K562 (cell line): Measurements from ENCODE around the gene DCAF7. TPM values are rescaled to one million over a fixed set of nuclear protein-coding genes. Genes with fewer than 3 reads are reported as not detected.

ENCODE experiments used
- ATF1 ChIP-seq, 2 experiments: fragments of 450-650 bp in 1 of 2; IDR thresholded peaks; 2 replicates each; pipeline ENCODE4 v1.6.1; 2016; ENCODE audit warnings: missing compliant biosample characterization in 1 of 2, missing genetic modification characterization in 1 of 2
- BCOR ChIP-seq: fragments of 450-650 bp; IDR thresholded peaks from 2 replicates; pipeline ENCODE4 v1.6.1; 2016
- BRD4 ChIP-seq: fragments of 200-600 bp; sonication (generic); IDR thresholded peaks from 2 replicates; pipeline ENCODE4 v1.6.1; 2017; ENCODE audit warnings: inconsistent platforms
- SMAD1 ChIP-seq: fragments of 150-350 bp; IDR thresholded peaks from 2 replicates; pipeline ENCODE4 v1.6.1; 2014; ENCODE audit warnings: low read length, low read depth; ENCODE audit not compliant: partially characterized antibody
- SMAD4 ChIP-seq: fragments of 250-450 bp; sonication (Bioruptor Pico); conservative IDR thresholded peaks from 2 replicates; pipeline ENCODE4 v1.8.0; 2021; ENCODE audit warnings: inconsistent platforms, mild to moderate bottlenecking, moderate library complexity
- TARDBP ChIP-seq: fragments of 450-650 bp; IDR thresholded peaks from 2 replicates; pipeline ENCODE4 v1.6.1; 2016
- TRIM28 ChIP-seq: fragments of 450-650 bp; IDR thresholded peaks from 2 replicates; pipeline ENCODE4 v1.6.1; 2017
- ZNF124 ChIP-seq: sonication (generic); formaldehyde crosslinking; IDR thresholded peaks from 2 replicates; pipeline ENCODE4 v1.8.1; 2022; ENCODE audit warnings: missing genetic modification reagents
- ZNF347 ChIP-seq: fragments of 450-650 bp; formaldehyde crosslinking; IDR thresholded peaks from 2 replicates; pipeline ENCODE4 v1.4.0; 2020; ENCODE audit warnings: low read depth, mild to moderate bottlenecking, moderate library complexity
- ZNF589 ChIP-seq: fragments of 200-800 bp; sonication (Bioruptor generic); IDR thresholded peaks from 2 replicates; pipeline ENCODE4 v1.6.1; 2016; ENCODE audit warnings: low read depth, missing genetic modification characterization, missing compliant biosample characterization
- polyA plus RNA-seq, 8 experiments: library from polyadenylated mRNA; depleted of rRNA in 4 of 8; stranded (reverse) in 5 of 8; unstranded in 3 of 8; fragments of >200 nt; fragmentation: Nextera tagmentation in 2 of 8; fragmentation: Illumina TruSeq in 1 of 8; extraction: Ambion mirVana in 2 of 8; extraction: Trizol in 1 of 8; gene quantifications; 2 replicates each; pipeline versions ENCODE4 v1.2.1 to v1.2.3, GENCODE V29; 2011 to 2014; ENCODE audit warnings: inconsistent platforms in 1 of 8, missing spikeins in 1 of 8
- total RNA-seq, 7 experiments: library from RNA; depleted of rRNA in 6 of 7; stranded (reverse); fragments of >200 nt in 6 of 7; fragmentation: Illumina TruSeq in 2 of 7; extraction: Trizol in 2 of 7; gene quantifications; 2 replicates each; pipeline versions ENCODE4 v1.2.1 to v1.2.3, GENCODE V29; 2011 to 2021; ENCODE audit warnings: low replicate concordance in 1 of 7
- TF ChIP-seq, protein P1 (sequence below), 2 experiments: fragments of 450-650 bp; IDR thresholded peaks; 2 replicates each; pipeline ENCODE4 v1.6.1; 2016; ENCODE audit warnings: mild to moderate bottlenecking in 2 of 2, borderline replicate concordance in 1 of 2, low read depth in 1 of 2, moderate library complexity in 1 of 2
- TF ChIP-seq, protein P2 (sequence below): fragments of 250-450 bp; sonication (Bioruptor Pico); IDR thresholded peaks from 2 replicates; pipeline ENCODE4 v1.5.0; 2022; ENCODE audit warnings: mild to moderate bottlenecking
- TF ChIP-seq, protein P3 (sequence below): fragments of 450-650 bp; formaldehyde crosslinking; IDR thresholded peaks from 2 replicates; pipeline ENCODE4 v1.4.0; 2020; ENCODE audit warnings: mild to moderate bottlenecking, moderate library complexity
- TF ChIP-seq, protein P4 (sequence below): sonication (generic); formaldehyde crosslinking; IDR thresholded peaks from 2 replicates; pipeline ENCODE4 v1.8.0; 2023; ENCODE audit warnings: mild to moderate bottlenecking, missing genetic modification reagents

DCAF7 gene
- total and polyA plus RNA-seq, 9 of the 15 experiments (the other 6 are each of a cell fraction or from before 2014, with no cell fraction given), result 30.8 to 123 (median 40.2) TPM

DNA sequence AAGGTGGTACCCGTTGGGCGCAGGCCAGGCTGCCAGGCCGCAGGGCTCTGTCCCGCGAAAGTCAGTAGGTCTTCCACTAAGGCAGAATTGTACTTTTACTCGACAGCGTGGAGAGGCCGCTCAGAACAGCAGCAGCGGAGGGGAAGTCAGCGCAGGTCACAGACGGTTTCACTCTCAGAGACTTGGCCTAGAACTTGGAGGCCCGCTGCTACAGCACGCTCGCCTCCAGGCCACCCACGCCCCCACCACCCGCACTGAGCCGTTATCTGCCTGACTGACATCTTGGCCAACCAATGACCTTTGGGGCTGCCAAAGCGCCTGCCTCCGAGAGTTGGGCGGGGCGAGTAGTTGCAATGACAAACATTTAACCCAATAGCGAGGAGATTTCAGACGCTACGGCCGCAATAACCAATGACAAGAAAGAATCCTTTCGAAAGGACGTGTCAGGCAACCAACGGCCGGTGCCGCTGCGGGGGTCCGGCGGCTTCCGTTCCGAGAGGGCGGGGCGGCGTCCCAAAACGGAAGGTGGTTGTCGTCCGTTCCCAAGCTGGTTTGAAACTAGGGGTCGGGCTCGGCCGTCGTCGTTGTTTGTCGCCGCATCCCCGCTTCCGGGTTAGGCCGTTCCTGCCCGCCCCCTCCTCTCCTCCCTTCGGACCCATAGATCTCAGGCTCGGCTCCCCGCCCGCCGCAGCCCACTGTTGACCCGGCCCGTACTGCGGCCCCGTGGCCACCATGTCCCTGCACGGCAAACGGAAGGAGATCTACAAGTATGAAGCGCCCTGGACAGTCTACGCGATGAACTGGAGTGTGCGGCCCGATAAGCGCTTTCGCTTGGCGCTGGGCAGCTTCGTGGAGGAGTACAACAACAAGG lies at the start of gene DCAF7 (continued):
- TF ChIP-seq, protein P1, sequence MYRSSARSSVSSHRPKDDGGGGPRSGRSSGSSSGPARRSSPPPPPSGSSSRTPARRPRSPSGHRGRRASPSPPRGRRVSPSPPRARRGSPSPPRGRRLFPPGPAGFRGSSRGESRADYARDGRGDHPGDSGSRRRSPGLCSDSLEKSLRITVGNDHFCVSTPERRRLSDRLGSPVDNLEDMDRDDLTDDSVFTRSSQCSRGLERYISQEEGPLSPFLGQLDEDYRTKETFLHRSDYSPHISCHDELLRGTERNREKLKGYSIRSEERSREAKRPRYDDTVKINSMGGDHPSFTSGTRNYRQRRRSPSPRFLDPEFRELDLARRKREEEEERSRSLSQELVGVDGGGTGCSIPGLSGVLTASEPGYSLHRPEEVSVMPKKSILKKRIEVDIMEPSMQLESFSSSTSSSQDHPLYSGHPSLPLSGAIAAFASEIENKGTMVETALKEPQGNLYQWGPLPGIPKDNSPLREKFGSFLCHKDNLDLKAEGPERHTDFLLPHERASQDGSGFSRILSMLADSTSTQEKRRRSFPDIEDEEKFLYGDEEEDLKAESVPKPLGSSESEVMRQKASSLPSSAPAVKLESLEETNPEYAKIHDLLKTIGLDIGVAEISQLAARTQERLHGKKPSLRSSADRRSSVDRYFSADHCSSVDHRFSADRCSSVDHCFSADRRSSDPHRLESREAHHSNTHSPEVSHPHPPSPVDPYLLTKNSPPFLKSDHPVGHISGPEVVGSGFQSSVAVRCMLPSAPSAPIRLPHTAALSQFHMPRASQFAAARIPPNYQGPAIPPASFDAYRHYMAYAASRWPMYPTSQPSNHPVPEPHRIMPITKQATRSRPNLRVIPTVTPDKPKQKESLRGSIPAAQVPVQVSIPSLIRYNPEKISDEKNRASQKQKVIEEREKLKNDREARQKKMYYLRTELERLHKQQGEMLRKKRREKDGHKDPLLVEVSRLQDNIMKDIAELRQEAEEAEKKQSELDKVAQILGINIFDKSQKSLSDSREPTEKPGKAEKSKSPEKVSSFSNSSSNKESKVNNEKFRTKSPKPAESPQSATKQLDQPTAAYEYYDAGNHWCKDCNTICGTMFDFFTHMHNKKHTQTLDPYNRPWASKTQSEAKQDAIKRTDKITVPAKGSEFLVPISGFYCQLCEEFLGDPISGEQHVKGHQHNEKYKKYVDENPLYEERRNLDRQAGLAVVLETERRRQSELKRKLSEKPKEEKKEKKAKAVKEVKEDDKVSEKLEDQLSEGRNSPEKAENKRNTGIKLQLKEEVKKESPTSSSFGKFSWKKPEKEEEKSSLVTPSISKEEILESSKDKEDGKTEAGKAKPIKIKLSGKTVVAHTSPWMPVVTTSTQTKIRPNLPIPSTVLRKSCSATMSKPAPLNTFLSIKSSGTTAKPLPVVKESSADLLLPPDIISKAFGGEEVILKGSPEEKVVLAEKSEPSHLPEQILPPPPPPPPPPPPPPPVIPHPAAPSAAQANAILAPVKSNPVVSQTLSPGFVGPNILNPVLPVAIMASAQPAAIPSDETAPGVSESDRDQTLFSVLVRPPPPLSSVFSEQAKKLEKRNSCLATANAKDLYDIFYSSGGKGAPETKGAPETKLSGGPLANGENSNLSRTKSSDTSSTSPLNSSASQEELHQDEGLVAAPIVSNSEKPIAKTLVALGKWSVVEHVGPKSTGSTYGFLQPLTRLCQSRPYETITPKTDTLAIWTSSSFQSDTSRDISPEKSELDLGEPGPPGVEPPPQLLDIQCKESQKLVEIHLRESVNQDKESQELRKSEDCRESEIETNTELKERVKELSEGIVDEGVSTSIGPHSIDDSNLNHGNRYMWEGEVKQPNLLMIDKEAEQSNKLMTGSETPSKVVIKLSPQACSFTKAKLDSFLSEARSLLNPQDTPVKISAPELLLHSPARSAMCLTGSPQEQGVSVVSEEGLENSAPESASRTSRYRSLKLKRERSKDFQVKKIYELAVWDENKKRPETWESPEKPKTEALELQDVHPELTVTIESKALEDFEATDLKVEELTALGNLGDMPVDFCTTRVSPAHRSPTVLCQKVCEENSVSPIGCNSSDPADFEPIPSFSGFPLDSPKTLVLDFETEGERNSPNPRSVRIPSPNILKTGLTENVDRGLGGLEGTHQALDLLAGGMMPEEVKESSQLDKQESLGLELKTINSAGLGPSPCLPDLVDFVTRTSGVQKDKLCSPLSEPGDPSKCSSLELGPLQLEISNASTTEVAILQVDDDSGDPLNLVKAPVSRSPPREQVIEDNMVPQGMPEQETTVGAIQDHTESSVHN (IDR thresholded peaks at IDR 0.05; ENCODE audit: borderline replicate concordance in 1 of 2, low read depth in 1 of 2), result no peak
- TF ChIP-seq, protein P2, sequence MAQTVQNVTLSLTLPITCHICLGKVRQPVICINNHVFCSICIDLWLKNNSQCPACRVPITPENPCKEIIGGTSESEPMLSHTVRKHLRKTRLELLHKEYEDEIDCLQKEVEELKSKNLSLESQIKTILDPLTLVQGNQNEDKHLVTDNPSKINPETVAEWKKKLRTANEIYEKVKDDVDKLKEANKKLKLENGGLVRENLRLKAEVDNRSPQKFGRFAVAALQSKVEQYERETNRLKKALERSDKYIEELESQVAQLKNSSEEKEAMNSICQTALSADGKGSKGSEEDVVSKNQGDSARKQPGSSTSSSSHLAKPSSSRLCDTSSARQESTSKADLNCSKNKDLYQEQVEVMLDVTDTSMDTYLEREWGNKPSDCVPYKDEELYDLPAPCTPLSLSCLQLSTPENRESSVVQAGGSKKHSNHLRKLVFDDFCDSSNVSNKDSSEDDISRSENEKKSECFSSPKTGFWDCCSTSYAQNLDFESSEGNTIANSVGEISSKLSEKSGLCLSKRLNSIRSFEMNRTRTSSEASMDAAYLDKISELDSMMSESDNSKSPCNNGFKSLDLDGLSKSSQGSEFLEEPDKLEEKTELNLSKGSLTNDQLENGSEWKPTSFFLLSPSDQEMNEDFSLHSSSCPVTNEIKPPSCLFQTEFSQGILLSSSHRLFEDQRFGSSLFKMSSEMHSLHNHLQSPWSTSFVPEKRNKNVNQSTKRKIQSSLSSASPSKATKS (CRISPR knock-in tag), result no peak
- TF ChIP-seq ZNF124 (CRISPR knock-in tag), result no peak
- peak; percentile 73 for TF ChIP-seq SMAD1
- no peak for TF ChIP-seq ATF1 (CRISPR knock-in tag; IDR thresholded peaks at IDR 0.05)
- peak; percentile 93 for TF ChIP-seq ATF1 (tag; IDR thresholded peaks at IDR 0.05)
- no peak for TF ChIP-seq ZNF347
- no peak for TF ChIP-seq BRD4
- TF ChIP-seq, protein P3, sequence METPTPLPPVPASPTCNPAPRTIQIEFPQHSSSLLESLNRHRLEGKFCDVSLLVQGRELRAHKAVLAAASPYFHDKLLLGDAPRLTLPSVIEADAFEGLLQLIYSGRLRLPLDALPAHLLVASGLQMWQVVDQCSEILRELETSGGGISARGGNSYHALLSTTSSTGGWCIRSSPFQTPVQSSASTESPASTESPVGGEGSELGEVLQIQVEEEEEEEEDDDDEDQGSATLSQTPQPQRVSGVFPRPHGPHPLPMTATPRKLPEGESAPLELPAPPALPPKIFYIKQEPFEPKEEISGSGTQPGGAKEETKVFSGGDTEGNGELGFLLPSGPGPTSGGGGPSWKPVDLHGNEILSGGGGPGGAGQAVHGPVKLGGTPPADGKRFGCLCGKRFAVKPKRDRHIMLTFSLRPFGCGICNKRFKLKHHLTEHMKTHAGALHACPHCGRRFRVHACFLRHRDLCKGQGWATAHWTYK (CRISPR knock-in tag), result 0 out of 2 replicates have a peak, but pooled peaks have one; percentile 52
- no peak for TF ChIP-seq TARDBP
- no peak for TF ChIP-seq TRIM28
- TF ChIP-seq ZNF589 (CRISPR knock-in tag), result no peak
- TF ChIP-seq, protein P4, sequence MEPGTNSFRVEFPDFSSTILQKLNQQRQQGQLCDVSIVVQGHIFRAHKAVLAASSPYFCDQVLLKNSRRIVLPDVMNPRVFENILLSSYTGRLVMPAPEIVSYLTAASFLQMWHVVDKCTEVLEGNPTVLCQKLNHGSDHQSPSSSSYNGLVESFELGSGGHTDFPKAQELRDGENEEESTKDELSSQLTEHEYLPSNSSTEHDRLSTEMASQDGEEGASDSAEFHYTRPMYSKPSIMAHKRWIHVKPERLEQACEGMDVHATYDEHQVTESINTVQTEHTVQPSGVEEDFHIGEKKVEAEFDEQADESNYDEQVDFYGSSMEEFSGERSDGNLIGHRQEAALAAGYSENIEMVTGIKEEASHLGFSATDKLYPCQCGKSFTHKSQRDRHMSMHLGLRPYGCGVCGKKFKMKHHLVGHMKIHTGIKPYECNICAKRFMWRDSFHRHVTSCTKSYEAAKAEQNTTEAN (CRISPR knock-in tag), result no peak
- TF ChIP-seq BCOR, result peak; percentile 63; the same call in 1 of the 2 replicates
- peak; percentile 35 for TF ChIP-seq SMAD4
